IMR-90 (cell line): ENCODE measurements around the gene RERE. TPM values are rescaled to one million over a fixed set of nuclear protein-coding genes. Genes with fewer than 3 reads are reported as not detected.

ENCODE experiments used
- ATAC-seq: fragments of 200-7000 bp; cut with Tn5 transposase; 2 replicates; pipeline ENCODE4 v1.9.1; 2020; ENCODE audit warnings: low read depth, mild to moderate bottlenecking, moderate library complexity
- BruUV-seq: library from RNA; stranded (reverse); fragments of 400-500 nt; replicated peaks from 2 replicates; lab custom pipeline; 2021; lab: Mats Ljungman, UMichigan
- CTCF ChIA-PET: fragments of 300-600 bp; formaldehyde crosslinking; extraction: SDS; loops from one replicate; lab custom pipeline; 2021; ENCODE audit warnings: antibody characterized with exemption; lab: Yijun Ruan, JAX
- POLR2A ChIA-PET: fragments of 300-600 bp; sonication (Branson Sonifier 250); formaldehyde crosslinking; loops from one replicate; lab custom pipeline; 2022; ENCODE audit warnings: antibody characterized with exemption; ENCODE audit not compliant: unreplicated experiment; lab: Charles Lee
- DNase-seq: peaks from one replicate; pipeline ENCODE4 v3.0.0; 2013
- H2AFZ ChIP-seq: replicated peaks from 2 replicates; pipeline ENCODE3; 2013; ENCODE audit warnings: low read length, mild to moderate bottlenecking; ENCODE audit not compliant: poor library complexity
- H2AK5ac ChIP-seq: 2 replicates; pipeline ENCODE4 v1.6.1; 2013; ENCODE audit warnings: low read depth, low read length, inconsistent platforms
- H2AK9ac ChIP-seq: replicated peaks from 2 replicates; pipeline ENCODE3; 2013; ENCODE audit warnings: mild to moderate bottlenecking, low read depth, low read length, moderate library complexity; ENCODE audit not compliant: poor library complexity
- H2BK120ac ChIP-seq: 2 replicates; pipeline ENCODE4 v1.6.1; 2013; ENCODE audit warnings: low read depth, low read length, inconsistent platforms
- H2BK15ac ChIP-seq: 3 replicates; pipeline ENCODE4 v1.6.1; 2013; ENCODE audit warnings: low read depth, low read length, inconsistent platforms
- H2BK20ac ChIP-seq: 2 replicates; pipeline ENCODE4 v1.6.1; 2013; ENCODE audit warnings: low read depth, mild to moderate bottlenecking, inconsistent platforms, low read length, moderate library complexity
- H2BK5ac ChIP-seq: 2 replicates; pipeline ENCODE4 v1.6.1; 2013; ENCODE audit warnings: mild to moderate bottlenecking, low read depth, low read length, inconsistent platforms; ENCODE audit not compliant: poor library complexity, severe bottlenecking
- H3K14ac ChIP-seq: replicated peaks from 2 replicates; pipeline ENCODE4 v1.6.1; 2013; ENCODE audit warnings: low read depth, low read length, inconsistent platforms
- H3K18ac ChIP-seq: 2 replicates; pipeline ENCODE4 v1.6.1; 2013; ENCODE audit warnings: low read depth, low read length, control low read depth
- H3K23ac ChIP-seq: 2 replicates; pipeline ENCODE4 v1.6.1; 2013; ENCODE audit warnings: low read depth, low read length, inconsistent platforms
- H3K27ac ChIP-seq: 2 replicates; pipeline ENCODE4 v1.5.1; 2013; ENCODE audit warnings: mild to moderate bottlenecking, control low read depth, low read length; ENCODE audit not compliant: insufficient read depth
- H3K27me3 ChIP-seq: 2 replicates; pipeline ENCODE4 v1.6.1; 2013; ENCODE audit warnings: low read length; ENCODE audit not compliant: control insufficient read depth, insufficient read depth
- H3K36me3 ChIP-seq: 2 replicates; pipeline ENCODE4 v1.6.1; 2013; ENCODE audit warnings: low read length, mixed read lengths; ENCODE audit not compliant: control insufficient read depth, insufficient read depth
- H3K4ac ChIP-seq: 2 replicates; pipeline ENCODE4 v1.6.1; 2013; ENCODE audit warnings: low read depth, low read length, inconsistent platforms
- H3K4me1 ChIP-seq: 2 replicates; pipeline ENCODE4 v1.6.1; 2013; ENCODE audit warnings: low read length, mixed read lengths; ENCODE audit not compliant: control insufficient read depth, insufficient read depth
- H3K4me2 ChIP-seq: 2 replicates; pipeline ENCODE4 v1.6.1; 2013; ENCODE audit warnings: low read depth, mild to moderate bottlenecking, control low read depth, low read length, moderate library complexity
- H3K4me3 ChIP-seq: 2 replicates; pipeline ENCODE4 v1.5.1; 2013; ENCODE audit warnings: low read depth, mild to moderate bottlenecking, control low read depth, low read length, moderate library complexity; ENCODE audit not compliant: insufficient read depth
- H3K56ac ChIP-seq: 2 replicates; pipeline ENCODE4 v1.6.1; 2013; ENCODE audit warnings: low read length, inconsistent platforms; ENCODE audit not compliant: insufficient read depth; ENCODE audit errors: extremely low read depth
- H3K79me1 ChIP-seq, 2 experiments: 2 replicates each; pipeline ENCODE4 v1.6.1; 2013; ENCODE audit warnings: low read length in 2 of 2, inconsistent platforms in 1 of 2, low read depth in 1 of 2
- H3K9ac ChIP-seq: 2 replicates; pipeline ENCODE4 v1.6.1; 2013; ENCODE audit warnings: low read depth, low read length, control low read depth
- H3K9me1 ChIP-seq: 2 replicates; pipeline ENCODE4 v1.6.1; 2013; ENCODE audit warnings: low read length, inconsistent platforms; ENCODE audit not compliant: insufficient read depth
- H3K9me3 ChIP-seq: 2 replicates; pipeline ENCODE4 v1.6.1; 2013; ENCODE audit warnings: low read length; ENCODE audit not compliant: control insufficient read depth, insufficient read depth
- H4K20me1 ChIP-seq: 2 replicates; pipeline ENCODE4 v1.6.1; 2013; ENCODE audit warnings: low read length, inconsistent platforms; ENCODE audit not compliant: insufficient read depth
- H4K5ac ChIP-seq: 2 replicates; pipeline ENCODE4 v1.6.1; 2013; ENCODE audit warnings: mild to moderate bottlenecking, low read depth, low read length, control low read depth
- H4K8ac ChIP-seq, 2 experiments: 2 replicates each; pipeline ENCODE4 v1.6.1; 2013; ENCODE audit warnings: low read depth in 2 of 2, low read length in 2 of 2, control low read depth in 1 of 2, inconsistent platforms in 1 of 2
- H4K91ac ChIP-seq: 2 replicates; pipeline ENCODE4 v1.6.1; 2013; ENCODE audit warnings: low read depth, low read length, inconsistent platforms; ENCODE audit not compliant: insufficient read depth
- BHLHE40 ChIP-seq: fragments of 150-350 bp; IDR thresholded peaks from 2 replicates; pipeline ENCODE4 v1.6.1; 2016; ENCODE audit warnings: mild to moderate bottlenecking, low read depth, low read length
- CEBPB ChIP-seq: IDR thresholded peaks from 2 replicates; pipeline ENCODE4 v1.6.1; 2012; ENCODE audit warnings: low read depth, low read length, improper control_type of control experiment
- CHD1 ChIP-seq: IDR thresholded peaks from 2 replicates; pipeline ENCODE4 v1.6.1; 2012; ENCODE audit warnings: low read depth, low read length, improper control_type of control experiment
- FOS ChIP-seq: fragments of 150-350 bp; IDR thresholded peaks from 2 replicates; pipeline ENCODE4 v1.6.1; 2016; ENCODE audit warnings: low read depth, low read length
- MAFK ChIP-seq: IDR thresholded peaks from 2 replicates; pipeline ENCODE4 v1.6.1; 2012; ENCODE audit warnings: low read depth, low read length, improper control_type of control experiment
- MAZ ChIP-seq: IDR thresholded peaks from 2 replicates; pipeline ENCODE4 v1.6.1; 2012; ENCODE audit warnings: low read depth, mild to moderate bottlenecking, low read length, improper control_type of control experiment, moderate library complexity, borderline replicate concordance
- MXI1 ChIP-seq: IDR thresholded peaks from 2 replicates; pipeline ENCODE4 v1.6.1; 2012; ENCODE audit warnings: low read depth, mild to moderate bottlenecking, low read length, moderate library complexity, borderline replicate concordance
- NFE2L2 ChIP-seq: fragments of 150-350 bp; IDR thresholded peaks from 2 replicates; pipeline ENCODE4 v1.6.1; 2016; ENCODE audit warnings: low read depth, mild to moderate bottlenecking, low read length
- POLR2A ChIP-seq: IDR thresholded peaks from 2 replicates; pipeline ENCODE4 v1.6.1; 2012; ENCODE audit warnings: mild to moderate bottlenecking, low read depth, low read length
- RAD21 ChIP-seq: IDR thresholded peaks from 2 replicates; pipeline ENCODE4 v1.6.1; 2012; ENCODE audit warnings: low read length, improper control_type of control experiment
- RCOR1 ChIP-seq: IDR thresholded peaks from 2 replicates; pipeline ENCODE4 v1.6.1; 2012; ENCODE audit warnings: mild to moderate bottlenecking, low read length, improper control_type of control experiment; ENCODE audit not compliant: insufficient replicate concordance
- RFX5 ChIP-seq: IDR thresholded peaks from 2 replicates; pipeline ENCODE4 v1.8.0; 2012; ENCODE audit warnings: low read depth, mild to moderate bottlenecking, low read length, moderate library complexity
- SMC3 ChIP-seq: fragments of 150-350 bp; IDR thresholded peaks from 2 replicates; pipeline ENCODE4 v1.6.1; 2016; ENCODE audit warnings: low read depth, mild to moderate bottlenecking, antibody characterized with exemption, low read length, moderate library complexity
- WGBS, 2 experiments: methylation state at CpG; one replicate each; pipeline versions ENCODE4 v1.1.5 to v1.1.7; 2013; ENCODE audit warnings: missing lambda C conversion rate in 2 of 2; ENCODE audit not compliant: insufficient read length in 1 of 2; ENCODE audit errors: extremely low coverage in 2 of 2; 5-methylcytosine and 5-hydroxymethylcytosine counted together
- dilution Hi-C: fragments of 300-500 bp; cut with HindIII; formaldehyde crosslinking; loops from one replicate; pipeline ENCODE4 v1.14.3; 2018; ENCODE audit warnings: low sequenced_read_pairs; ENCODE audit not compliant: unreplicated experiment
- in situ Hi-C: fragments of 300-500 bp; cut with MboI; formaldehyde crosslinking; loops from 3 replicates; pipeline ENCODE4 v1.14.3; 2019; ENCODE audit warnings: low sequenced_read_pairs, inconsistent platforms, mixed read lengths
- intact Hi-C: fragments of 100-400 bp; cut with micrococcal nuclease; formaldehyde crosslinking; loops from 2 replicates; pipeline ENCODE4 v1.10.0; 2022
- polyA plus RNA-seq, 3 experiments: library from polyadenylated mRNA; depleted of rRNA; stranded (reverse); fragments of >200 nt; gene quantifications; 2 replicates each; pipeline ENCODE4 v1.2.3, GENCODE V29; 2012; ENCODE audit warnings: low replicate concordance in 1 of 3
- total RNA-seq: library from RNA; depleted of rRNA; stranded (reverse); fragments of >200 nt; gene quantifications from 2 replicates; pipeline ENCODE4 v1.2.3, GENCODE V29; 2012
- TF ChIP-seq, protein P1 (sequence below): fragments of 150-350 bp; IDR thresholded peaks from 2 replicates; pipeline ENCODE4 v1.6.1; 2017; ENCODE audit warnings: mild to moderate bottlenecking, antibody characterized with exemption, low read length, low read depth
- TF ChIP-seq, protein P2 (sequence below): conservative IDR thresholded peaks from 2 replicates; pipeline ENCODE4 v1.5.1; 2012; ENCODE audit warnings: mild to moderate bottlenecking, low read depth, low read length, improper control_type of control experiment
- TF ChIP-seq, protein P3 (sequence below): fragments of 150-350 bp; IDR thresholded peaks from 2 replicates; pipeline ENCODE4 v1.6.1; 2016; ENCODE audit warnings: low read depth, mild to moderate bottlenecking, low read length, moderate library complexity, borderline replicate concordance

The RERE gene
- total and polyA plus RNA-seq, 2 of the 4 experiments (the other 2 are of a cell fraction), result 11.5 to 25.1 TPM

DNA sequence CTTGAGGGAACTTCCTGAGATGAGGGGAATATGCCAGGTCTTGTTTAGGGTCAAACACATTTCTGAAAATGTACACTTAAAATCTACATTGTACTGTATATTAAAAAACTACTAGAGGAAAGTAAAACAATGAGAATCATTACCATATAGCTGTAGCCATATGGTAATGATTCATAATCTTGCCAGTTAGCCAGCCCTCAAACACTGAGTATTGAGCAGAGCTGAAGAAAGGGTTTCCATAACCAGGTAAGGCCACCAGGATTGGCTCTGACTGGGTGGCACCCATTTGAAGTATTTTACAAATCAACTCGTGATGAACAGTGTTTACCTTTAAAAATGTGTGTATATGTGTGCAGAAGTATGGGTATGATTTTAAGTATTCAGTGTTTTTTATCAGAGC, 272.8 kb downstream of the RERE start:
- no peak overlapping the region for H3K18ac ChIP-seq
- peaks cover 8% of the 10 kb centered on the region for H3K9me1 ChIP-seq
- no peak overlapping the region for H2BK5ac ChIP-seq
- H2AK5ac ChIP-seq, result no peak overlapping the region
- peaks cover 3% of the 10 kb centered on the region for H3K36me3 ChIP-seq
- H3K56ac ChIP-seq, result no peak overlapping the region
- DNase-seq (no peak), ATAC-seq (no peak)
- no peak overlapping the region for H3K4me3 ChIP-seq
- H4K8ac ChIP-seq, result no peak overlapping the region
- CTCF ChIA-PET, result no interaction called here
- no peak overlapping the region for H2BK20ac ChIP-seq
- H3K4ac ChIP-seq, result no peak overlapping the region
- WGBS, 2 experiments, result no CpG with 5 or more reads among the region's 1 CpG
- no TSS peak for BruUV-seq
- H2AFZ ChIP-seq, result no peak overlapping the region
- H3K27ac ChIP-seq, result no peak overlapping the region
- dilution Hi-C loops, result no loop called here
- peaks cover 21 to 44% of the 10 kb centered on the region in 2 experiments for H3K79me1 ChIP-seq
- H3K4me2 ChIP-seq, result no peak overlapping the region
- no peak overlapping the region for H2BK120ac ChIP-seq
- H3K27me3 ChIP-seq, result no peaks in the 10 kb centered on the region
- in situ Hi-C loops, result no loop called here
- H4K20me1 ChIP-seq, result peaks cover 7% of the 10 kb centered on the region; the same call in 1 of the 2 replicates
- no peak overlapping the region for H4K5ac ChIP-seq
- no peak overlapping the region for H3K23ac ChIP-seq
- H2BK15ac ChIP-seq, result no peak overlapping the region
- no peak overlapping the region for H2AK9ac ChIP-seq
- H3K9ac ChIP-seq, result no peak overlapping the region
- peaks cover 11% of the 10 kb centered on the region for H3K4me1 ChIP-seq
- H4K91ac ChIP-seq, result no peak overlapping the region
- intact Hi-C loops, result no loop called here
- no peak overlapping the region for H3K14ac ChIP-seq
- H3K9me3 ChIP-seq, result no peaks in the 10 kb centered on the region
- TF ChIP-seq RCOR1 (no peak), NFE2L2 (no peak), CHD1 (no peak), SMC3 (no peak), MXI1 (no peak), MAFK (no peak), BHLHE40 (no peak), MAZ (no peak), RFX5 (no peak), POLR2A (no peak), FOS (no peak), RAD21 (no peak), CEBPB (no peak)
- TF ChIP-seq, protein P1, sequence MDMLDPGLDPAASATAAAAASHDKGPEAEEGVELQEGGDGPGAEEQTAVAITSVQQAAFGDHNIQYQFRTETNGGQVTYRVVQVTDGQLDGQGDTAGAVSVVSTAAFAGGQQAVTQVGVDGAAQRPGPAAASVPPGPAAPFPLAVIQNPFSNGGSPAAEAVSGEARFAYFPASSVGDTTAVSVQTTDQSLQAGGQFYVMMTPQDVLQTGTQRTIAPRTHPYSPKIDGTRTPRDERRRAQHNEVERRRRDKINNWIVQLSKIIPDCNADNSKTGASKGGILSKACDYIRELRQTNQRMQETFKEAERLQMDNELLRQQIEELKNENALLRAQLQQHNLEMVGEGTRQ, result no peak
- TF ChIP-seq, protein P2, sequence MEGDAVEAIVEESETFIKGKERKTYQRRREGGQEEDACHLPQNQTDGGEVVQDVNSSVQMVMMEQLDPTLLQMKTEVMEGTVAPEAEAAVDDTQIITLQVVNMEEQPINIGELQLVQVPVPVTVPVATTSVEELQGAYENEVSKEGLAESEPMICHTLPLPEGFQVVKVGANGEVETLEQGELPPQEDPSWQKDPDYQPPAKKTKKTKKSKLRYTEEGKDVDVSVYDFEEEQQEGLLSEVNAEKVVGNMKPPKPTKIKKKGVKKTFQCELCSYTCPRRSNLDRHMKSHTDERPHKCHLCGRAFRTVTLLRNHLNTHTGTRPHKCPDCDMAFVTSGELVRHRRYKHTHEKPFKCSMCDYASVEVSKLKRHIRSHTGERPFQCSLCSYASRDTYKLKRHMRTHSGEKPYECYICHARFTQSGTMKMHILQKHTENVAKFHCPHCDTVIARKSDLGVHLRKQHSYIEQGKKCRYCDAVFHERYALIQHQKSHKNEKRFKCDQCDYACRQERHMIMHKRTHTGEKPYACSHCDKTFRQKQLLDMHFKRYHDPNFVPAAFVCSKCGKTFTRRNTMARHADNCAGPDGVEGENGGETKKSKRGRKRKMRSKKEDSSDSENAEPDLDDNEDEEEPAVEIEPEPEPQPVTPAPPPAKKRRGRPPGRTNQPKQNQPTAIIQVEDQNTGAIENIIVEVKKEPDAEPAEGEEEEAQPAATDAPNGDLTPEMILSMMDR, result no peak
- TF ChIP-seq, protein P3, sequence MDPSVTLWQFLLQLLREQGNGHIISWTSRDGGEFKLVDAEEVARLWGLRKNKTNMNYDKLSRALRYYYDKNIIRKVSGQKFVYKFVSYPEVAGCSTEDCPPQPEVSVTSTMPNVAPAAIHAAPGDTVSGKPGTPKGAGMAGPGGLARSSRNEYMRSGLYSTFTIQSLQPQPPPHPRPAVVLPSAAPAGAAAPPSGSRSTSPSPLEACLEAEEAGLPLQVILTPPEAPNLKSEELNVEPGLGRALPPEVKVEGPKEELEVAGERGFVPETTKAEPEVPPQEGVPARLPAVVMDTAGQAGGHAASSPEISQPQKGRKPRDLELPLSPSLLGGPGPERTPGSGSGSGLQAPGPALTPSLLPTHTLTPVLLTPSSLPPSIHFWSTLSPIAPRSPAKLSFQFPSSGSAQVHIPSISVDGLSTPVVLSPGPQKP, result no peak
- POLR2A ChIA-PET, result no interaction called here
